DMS 273 (cell line): ENCODE data around the gene TAF4.
"Not testable (repeated sequence)": the region's sequence is repeated elsewhere in the genome, so short reads cannot be mapped to it uniquely, and the experiment has no call there.

Experiments
- DNase-seq: peaks from one replicate; lab custom pipeline; 2025; ENCODE audit not compliant: unreplicated experiment; lab: John Stamatoyannopoulos, UW

The TAF4 gene

DNA sequence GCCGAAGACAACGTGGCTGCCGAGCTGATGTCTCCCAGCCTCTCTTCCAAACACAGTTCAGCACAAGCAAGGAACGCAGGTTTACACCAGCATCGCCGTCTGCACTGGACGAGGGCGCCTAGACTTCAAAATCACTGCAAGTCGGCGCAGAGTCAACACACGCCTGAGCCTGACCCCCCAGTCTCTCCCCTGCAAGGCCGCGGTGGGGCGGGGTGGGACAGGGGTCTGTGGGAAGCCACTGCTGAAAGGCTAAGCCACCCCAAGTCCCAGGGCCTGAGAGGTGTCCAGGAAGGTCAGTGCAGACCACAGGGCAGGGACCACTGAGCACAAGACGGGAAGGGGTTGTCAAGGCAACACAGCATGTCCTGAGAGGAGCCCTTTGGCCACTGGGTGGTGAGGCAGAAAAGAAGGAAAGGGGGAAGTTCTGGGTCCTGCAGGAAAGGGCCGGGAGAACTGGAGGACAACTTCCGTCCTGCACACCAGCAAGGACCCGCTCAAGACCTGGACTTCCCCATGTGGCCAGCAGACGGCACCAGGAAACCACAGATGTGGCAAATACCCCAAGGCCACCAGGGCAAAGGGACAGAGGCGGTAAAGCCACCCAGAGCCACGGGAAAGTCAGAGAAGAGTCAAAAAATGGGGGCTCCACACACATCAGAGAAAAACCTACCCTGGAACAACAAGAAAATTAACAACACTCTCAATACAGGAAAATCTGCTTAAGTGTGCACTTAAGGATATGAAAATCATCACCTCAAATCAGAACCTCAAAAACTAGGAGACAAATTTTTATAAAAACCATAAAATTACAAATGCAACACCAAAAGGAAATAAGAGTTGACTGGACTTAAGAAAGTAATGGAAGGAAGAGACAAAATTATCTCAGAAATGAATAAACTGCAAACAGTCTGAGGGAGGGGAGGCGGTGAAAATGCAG lies 84.8 kb downstream of the TAF4 start:
- DNase-seq, result no peak

DNA sequence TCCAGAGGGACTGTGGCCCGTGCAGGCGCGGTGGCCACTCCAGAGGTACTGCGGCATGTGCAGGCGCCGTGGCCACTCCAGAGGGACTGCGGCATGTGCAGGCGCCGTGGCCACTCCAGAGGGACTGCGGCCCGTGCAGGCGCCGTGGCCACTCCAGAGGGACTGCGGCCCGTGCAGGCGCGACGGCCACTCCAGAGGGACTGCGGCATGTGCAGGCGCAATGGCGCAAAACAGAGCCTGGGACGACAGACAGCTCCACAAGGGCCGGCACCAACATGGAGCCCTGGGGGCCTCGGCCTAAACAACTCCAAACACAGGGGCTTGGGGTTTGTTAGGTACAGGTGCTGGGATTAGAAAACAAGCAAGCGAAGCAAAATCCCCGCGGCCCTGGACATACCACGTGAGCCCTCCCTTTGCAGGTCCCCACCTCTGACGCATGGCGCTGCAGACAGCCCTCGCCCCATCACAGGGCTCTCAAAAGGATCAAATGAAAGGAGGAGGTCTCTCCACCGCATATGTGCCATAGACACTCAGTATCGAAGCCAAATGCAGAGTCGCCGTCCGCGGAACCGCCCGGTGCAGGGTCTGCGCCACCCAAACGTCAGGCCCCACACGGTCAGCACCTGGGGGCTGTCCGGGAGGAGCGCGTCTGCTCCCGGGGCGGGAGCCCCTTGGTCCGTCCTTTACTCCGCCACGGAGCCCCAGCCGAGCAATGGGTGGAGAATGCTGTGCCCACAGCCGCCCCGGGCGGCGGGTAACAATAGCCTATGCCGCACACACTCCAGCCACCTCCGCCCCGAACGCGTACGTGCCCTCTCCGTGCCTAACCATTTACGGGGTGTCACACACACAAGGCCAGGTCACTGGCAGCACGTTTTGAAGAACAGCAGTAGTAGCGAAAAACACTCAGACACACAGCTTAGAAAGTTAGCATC lies 85.7 kb downstream of the TAF4 start:
- no peak for DNase-seq

DNA sequence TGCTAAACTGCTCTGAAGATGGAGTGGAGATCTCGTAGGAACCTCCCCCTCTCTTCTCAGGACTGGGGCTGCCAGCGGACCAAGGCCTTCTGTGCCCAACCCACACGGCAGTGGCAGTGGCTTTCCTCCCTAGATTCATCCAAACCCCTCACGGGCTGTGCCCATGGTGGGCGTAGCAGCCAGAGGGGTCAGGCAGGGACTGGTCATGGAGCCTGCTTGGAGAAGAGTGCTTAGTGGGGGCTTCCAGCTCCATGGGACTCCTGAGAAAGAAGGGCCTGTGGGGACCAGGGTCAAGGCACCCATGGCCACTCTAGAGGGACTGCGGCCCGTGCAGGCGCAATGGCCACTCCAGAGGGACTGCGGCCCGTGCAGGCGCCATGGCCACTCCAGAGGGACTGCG lies 86.6 kb downstream of the TAF4 start:
- DNase-seq, result no peak

DNA sequence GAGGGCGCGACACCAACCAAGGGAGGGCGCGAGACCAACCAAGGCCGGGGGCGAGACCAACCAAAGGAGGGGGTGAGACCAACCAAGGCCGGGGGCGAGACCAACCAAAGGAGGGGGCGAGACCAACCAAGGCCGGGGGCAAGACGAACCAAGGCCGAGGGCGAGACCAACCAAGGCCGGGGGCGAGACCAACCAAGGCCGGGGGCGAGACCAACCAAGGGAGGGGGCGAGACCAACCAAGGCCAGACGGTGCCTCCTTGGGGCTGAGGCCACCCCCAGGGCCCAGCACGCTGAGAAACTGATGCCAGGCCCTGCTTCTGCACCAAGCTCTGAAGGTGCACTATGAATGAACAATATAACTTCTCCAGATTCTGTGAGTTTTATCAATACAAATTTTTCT lies 87.2 kb downstream of the TAF4 start:
- no peak for DNase-seq

DNA sequence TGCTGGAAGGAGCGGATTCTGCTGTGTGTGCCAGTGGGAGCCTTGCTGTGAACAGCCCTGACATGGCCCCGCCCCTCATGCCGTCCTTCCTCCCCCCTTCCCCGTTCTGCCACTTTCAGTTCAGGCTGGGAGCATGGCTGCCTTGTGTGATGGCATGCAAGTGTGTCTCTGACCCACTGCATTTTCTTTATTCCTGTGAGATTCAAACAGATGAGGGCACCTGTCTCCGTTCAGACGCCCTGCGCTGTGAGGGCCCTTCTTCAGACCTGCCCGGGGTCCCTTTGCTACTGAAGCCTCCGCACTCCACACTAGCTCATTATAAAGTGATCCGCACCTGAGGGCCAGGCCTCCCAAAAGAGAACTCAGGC lies 88.3 kb downstream of the TAF4 start:
- no peak for DNase-seq

DNA sequence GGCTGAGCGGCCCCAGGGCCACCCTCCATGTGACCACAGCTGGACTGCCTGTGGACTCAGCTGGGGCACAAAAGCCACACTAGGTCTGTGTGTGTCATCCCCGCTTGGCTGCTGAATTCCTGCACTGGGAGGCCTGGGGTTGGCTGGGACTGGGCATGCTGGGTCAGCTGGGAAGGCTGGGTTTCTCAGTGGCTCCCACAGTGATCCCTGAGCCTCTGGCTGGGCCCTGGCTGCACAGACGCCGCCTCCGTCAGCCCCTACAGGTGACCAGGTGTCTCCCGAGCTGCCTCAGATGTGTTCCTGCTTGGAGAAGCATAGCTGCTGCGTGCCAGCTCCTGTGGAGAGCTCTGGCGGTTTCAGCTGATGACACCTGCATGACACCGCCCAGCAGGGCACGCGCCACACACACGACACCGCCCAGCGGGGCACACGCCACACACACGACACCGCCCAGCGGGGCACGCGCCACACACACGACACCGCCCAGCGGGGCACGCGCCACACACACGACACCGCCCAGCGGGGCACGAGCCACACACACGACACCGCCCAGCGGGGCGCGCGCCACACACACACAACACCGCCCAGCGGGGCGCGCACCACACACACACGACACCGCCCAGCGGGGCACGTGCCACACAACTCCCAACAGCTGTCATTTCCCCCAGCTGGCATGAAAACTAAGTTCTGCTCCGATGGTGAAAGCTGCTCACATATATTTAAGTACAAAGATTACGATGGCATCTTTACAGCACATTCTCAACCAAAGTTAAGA lies 88.8 kb downstream of the TAF4 start:
- DNase-seq, result no peak

DNA sequence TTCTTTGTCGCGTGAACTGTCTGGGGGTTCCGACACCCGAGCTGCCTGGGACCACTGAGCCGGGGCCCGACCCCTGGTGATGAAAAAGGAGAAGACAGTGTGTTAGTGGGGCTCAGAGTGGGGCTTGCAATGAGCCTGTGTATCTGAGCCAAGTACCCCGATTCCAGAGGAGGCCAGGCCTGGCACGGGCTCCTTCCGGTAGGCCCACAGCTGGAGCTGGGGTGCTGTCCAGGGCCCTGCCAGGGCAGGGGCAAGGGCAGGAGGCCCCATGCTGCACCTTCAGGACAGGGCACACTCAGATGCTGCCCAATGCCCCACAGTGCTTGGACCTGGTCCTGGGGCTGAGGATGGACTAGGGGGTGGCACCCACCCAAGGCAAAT lies 89.4 kb downstream of the TAF4 start:
- no peak for DNase-seq

DNA sequence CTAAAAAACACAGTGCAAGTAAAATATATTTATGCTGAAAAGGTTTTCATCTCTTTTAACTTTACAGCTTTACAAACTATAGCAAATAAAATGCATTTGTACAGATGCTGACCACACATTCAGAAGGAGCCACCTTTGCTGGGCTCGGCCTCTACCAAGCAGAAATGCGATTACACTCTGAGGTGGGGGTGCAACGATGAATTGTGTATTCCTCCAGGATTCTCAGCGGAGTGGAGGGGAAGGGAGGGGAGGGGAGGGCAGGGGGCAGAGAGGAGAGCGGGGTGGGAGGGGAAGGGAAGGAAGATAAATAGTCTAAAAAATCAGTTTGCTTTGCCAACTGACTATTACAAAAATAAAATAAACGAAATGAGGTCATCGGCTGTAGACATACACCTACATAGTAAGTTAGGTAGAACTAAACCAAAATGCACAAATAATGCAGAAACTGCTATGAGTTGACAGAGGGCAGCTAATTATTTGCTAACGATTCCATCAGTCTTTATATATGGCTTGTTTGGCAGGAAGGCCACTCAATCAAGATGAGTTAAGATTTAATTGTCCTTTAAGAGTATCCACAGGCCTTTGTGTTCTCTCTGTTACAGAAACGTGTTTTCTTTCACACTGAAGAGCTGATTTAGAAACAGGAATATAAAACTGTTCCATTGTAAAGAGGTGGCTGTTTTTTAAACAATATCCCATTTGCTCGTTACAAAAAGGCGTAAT lies 90.1 kb downstream of the TAF4 start:
- DNase-seq, result no peak

DNA sequence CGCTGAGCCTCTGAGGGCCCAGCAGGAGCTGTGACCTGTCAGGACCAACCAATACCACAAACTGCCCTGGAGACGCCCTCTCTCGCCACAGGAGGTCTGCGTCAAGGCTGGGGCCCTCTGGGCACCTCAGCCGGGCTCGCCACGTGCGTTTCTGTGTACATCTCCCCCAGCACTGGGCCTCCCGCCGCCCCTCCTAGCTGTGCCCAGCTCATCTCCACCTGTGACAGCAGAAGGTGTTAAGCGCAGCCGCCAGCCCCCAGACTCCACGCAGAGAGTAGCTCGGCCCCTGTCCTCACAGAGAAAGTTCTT lies 91.4 kb downstream of the TAF4 start:
- DNase-seq, result no peak

DNA sequence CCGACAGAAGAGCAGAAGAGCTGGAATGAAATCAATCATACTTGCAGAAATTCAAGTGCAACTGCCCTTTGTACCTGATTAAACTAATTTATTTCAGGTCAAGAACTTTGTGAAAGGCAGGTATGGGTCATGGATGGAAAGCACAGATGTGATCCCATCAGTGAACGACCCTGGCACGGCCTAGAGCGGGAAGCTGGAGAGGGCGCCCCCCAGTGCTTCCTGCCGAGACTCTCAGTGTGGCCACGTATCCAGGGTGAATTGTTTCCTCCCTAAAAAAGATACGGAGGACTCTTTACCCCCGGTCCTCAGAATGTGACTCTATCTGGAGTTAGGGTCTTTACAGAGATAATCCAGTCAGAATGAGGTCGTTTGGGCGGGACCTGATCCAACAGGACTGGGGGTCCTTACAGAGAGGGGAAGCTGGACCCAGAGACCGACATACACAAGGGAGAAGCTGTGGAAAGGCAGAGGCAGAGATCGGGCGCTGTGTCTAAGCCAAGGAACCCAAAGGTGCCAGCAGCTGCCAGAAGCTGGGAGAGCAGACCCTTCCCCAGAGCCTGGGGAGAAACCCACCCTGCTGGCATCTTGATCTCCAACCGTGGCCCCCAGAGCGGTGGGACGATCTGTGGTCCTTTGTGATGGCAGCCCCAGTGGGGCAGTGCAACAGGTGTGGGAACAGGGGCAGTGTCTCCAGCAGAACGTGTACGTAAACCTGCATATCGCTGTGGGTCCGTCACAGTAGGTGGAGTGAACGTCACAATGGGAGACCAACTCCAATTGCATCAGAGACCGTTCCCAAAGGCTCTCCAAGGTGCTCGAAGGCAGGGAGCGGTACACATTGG lies 91.9 kb downstream of the TAF4 start:
- no peak for DNase-seq

DNA sequence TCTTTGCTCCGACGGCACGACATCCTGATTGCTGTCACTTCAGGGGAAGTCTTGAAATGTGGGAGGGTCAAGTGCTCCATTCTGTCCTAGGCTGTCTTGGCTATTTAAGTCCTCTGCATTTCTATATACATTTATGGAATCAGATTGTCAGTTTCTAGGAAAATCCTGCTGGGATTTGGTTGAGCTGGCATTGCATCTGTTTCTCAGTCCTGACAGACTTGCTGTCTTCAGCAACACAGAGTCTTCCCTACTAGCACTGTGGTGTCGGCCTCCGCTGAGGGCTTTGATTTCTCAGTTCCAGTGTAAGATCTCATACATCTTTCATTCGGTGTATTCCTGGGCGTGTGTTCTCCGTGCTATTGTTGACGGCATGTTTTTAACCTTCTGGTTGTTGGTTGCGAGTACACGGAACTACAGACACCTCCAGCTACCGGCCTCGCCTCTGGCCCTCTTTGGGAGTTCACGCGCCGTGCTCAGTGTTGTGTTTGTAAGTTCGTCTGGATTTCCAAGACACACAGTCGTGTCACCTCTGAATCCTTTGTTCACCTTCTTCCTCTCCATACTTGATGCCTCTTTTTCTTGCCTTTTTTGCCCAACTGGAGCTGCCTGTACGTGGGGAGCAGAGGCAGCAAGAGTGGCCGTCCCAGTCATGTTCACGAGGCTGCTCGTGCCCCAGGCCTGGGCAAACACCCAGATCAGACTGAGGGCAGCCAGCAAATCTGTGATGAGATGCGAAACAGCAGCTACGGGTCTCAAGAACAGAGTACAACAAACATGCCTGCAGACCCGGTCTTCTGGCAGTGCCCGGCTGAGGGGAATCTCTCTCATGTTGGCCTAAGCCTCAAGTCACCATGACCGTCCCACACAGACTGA lies 92.8 kb downstream of the TAF4 start:
- no peak for DNase-seq

DNA sequence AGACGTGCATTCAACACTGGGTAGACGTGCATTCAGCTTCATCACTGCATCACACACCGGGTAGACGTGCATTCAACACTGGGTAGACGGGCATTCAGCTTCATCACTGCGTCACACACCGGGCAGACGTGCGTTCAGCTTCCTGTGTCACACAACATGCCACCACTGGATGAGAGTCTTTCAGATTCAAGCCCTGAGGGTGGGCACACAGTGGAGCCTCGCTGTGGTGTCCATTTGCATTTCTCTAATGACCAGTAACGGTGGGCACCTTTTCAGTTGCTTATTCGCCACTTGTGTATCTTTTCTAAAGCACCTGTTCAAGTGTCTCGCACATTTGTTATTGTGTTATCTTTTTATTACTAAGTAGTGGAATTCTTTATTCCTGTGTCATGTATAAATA lies 94.1 kb downstream of the TAF4 start:
- DNase-seq, result not testable (repeated sequence)

DNA sequence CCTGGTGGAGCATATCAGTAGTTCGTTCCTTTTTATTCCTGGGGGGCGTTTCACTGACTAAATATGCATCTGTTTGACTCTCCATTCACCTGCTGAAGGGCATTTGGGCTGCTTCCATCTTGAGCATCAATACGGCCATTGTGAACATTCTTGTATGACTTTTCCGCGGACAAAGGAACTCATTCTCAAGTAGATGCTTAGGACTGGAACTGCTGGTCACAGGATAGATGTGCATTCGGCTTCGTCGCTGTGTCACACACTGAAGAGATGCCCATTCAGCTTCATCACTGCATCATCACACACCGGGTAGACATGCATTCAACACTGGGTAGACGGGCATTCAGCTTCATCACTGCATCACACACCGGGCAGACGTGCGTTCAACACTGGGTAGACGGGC lies 95.3 kb downstream of the TAF4 start:
- no peak for DNase-seq

DNA sequence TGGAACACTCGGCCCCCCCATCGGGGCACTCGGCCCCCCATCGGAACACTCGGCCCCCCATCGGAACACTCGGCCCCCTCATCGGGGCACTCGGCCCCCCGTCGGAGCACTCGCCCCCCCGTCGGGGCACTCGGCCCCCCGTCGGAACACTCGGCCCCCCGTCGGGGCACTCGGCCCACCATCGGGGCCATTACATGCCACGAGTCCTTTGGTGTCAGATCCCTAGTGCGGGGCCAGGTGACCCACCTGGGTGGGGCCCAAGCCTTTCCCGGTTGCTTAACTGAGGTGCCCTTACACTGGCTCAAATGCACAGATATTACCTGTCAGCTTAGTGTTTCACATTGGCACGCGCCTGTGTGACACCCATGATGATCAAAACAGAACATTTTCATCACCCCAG lies 95.9 kb downstream of the TAF4 start:
- no peak for DNase-seq

DNA sequence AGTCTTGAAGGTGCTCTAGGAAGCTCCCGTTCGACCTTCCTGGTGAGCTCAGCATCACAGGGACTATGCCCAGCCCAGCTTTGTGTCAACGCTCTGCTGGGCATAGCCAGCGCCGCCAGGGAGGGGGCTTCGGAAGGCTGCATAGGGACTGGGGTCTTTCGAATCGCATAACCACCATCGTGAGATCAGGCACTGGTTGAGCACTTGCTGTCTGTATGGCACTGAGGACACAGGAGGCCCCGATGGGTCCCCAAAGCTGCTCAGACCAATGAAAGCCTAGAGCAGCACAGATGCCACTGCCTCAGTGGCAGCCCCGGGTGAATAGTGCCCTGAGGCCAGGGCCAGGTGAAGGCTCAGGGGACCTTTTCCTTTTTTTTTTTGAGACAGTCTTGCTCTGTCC lies 96.7 kb downstream of the TAF4 start:
- no peak for DNase-seq

DNA sequence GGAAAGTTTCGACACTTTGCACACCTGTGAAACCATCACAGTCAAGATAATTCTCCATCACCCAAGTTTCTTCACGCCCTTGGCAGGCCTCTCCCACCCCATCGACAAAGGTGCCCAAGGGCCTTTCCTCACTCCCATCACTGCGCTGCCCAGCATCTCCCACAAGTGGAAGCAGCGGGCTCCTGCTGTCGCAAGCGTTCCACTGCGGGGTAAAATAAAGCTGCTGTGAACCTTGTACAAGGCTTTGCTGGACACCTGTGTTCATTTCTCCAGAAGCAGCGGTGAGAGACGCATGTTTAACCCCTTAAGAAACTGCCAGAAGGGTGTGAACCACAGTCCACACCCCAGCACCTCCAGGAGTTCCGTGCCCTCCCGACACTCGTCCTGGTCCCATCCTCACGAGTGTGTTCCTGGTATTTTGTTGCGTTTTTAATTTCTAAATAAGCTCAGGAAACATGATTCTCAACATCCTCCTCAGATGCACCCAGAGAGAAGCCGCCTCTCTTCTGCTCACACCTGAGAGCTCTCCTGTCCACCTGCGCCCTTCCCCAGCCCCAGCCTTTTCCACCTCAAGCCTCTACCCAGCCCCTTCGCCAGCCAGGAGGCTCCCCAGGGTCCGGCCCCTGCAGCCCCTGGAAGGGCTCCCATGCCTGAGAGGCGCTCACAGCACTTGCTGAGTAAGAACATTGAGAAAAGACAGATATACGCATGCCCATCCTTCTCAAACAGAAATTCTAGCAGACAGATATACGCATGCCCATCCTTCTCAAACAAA lies 97.5 kb downstream of the TAF4 start:
- DNase-seq, result no peak

DNA sequence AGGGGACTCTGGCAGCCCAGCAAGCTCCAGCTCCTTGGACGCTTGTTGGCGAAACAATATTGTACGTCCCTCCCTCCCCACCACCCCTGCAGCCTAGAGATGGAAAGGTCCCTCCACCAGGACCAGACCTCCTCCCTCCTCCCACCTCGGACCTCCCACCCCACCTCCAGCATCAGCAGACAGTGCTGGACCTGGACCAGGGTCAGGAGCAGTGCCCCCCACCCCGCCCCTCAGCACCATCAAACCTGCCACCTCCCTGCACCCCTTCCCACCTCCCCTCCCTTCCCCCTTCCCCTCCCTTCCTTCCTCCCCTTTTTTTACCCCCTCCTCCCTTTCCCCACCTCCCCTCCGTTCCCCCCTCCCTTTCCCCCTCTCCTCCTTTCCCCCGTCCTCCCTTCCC lies 98.4 kb downstream of the TAF4 start:
- DNase-seq, result no peak
